NB4 (cell line): ENCODE results near the gene NYNRIN.
A peak's percentile ranks its signal among the peaks of the same experiment; 100 is the strongest.

Source experiments
- DNase-seq: peaks from one replicate; pipeline ENCODE4 v3.0.0; 2010; ENCODE audit warnings: low read depth
- H3K4me3 ChIP-seq: one replicate; pipeline ENCODE4 v1.5.1; 2011; ENCODE audit warnings: mild to moderate bottlenecking, low read depth, low read length, moderate library complexity
- CTCF ChIP-seq: IDR thresholded peaks from one replicate; pipeline ENCODE4 v1.5.1; 2012; ENCODE audit warnings: low read depth, low read length
- MAX ChIP-seq: IDR thresholded peaks from 2 replicates; pipeline ENCODE4 v1.6.1; 2011; ENCODE audit warnings: low read depth, low read length
- MYC ChIP-seq: IDR thresholded peaks from 2 replicates; pipeline ENCODE4 v1.6.1; 2011; ENCODE audit warnings: low read depth, low read length
- POLR2A ChIP-seq: IDR thresholded peaks from 2 replicates; pipeline ENCODE4 v1.6.1; 2011; ENCODE audit warnings: mild to moderate bottlenecking; ENCODE audit not compliant: insufficient read length; ENCODE audit errors: extremely low read depth

NYNRIN gene

GRCh38 chr14:24407608-24408325 lies 9.0 kb downstream of the NYNRIN start:
- TF ChIP-seq MYC: no peak
- TF ChIP-seq MAX: no peak
- TF ChIP-seq POLR2A: no peak
- no peak for TF ChIP-seq CTCF
- DNase-seq: no peak
- H3K4me3 ChIP-seq: no peak overlapping the region

- H3K4me3 ChIP-seq: no peak overlapping the region
- TF ChIP-seq CTCF (no peak), MYC (no peak), MAX (no peak)
- no peak for DNase-seq
These were observed 10.0 kb downstream of the NYNRIN start for GRCh38 chr14:24408764-24409163.

GRCh38 chr14:24409192-24409591 lies 10.4 kb downstream of the NYNRIN start:
- TF ChIP-seq POLR2A (no peak), CTCF (no peak), MAX (no peak), MYC (no peak)
- H3K4me3 ChIP-seq: no peak overlapping the region
- no peak for DNase-seq

- no peak for DNase-seq
- no peak for TF ChIP-seq CTCF
- no peak for TF ChIP-seq MAX
- no peak for TF ChIP-seq POLR2A
- TF ChIP-seq MYC: no peak
- H3K4me3 ChIP-seq: no peak overlapping the region
These were observed 11.2 kb downstream of the NYNRIN start for GRCh38 chr14:24409956-24410355.

GRCh38 chr14:24411443-24412389 lies 12.9 kb downstream of the NYNRIN start:
- TF ChIP-seq MYC (no peak; the same call in 1 of the 2 replicates), MAX (peak; percentile 73), POLR2A (no peak), CTCF (peak; percentile 85)
- H3K4me3 ChIP-seq: no peak overlapping the region
- peak; percentile 66 for DNase-seq
